IPS-18c (cell line): ENCODE data around the gene TMCC3.
A peak's percentile ranks its signal among the peaks of the same experiment; 100 is the strongest.
"Not testable (repeated sequence)": the region's sequence is repeated elsewhere in the genome, so short reads cannot be mapped to it uniquely, and the experiment has no call there.

Source experiments
- H3K4me3 ChIP-seq: 2 replicates; pipeline ENCODE4 v1.7.0; 2013; ENCODE audit warnings: low read depth, mild to moderate bottlenecking, low read length, moderate library complexity; ENCODE audit not compliant: insufficient read depth
- H3K9me3 ChIP-seq: one replicate; pipeline ENCODE4 v1.6.1; 2013; ENCODE audit warnings: mild to moderate bottlenecking, low read length, moderate library complexity; ENCODE audit not compliant: control insufficient read depth, insufficient read depth

Gene TMCC3, protein sequence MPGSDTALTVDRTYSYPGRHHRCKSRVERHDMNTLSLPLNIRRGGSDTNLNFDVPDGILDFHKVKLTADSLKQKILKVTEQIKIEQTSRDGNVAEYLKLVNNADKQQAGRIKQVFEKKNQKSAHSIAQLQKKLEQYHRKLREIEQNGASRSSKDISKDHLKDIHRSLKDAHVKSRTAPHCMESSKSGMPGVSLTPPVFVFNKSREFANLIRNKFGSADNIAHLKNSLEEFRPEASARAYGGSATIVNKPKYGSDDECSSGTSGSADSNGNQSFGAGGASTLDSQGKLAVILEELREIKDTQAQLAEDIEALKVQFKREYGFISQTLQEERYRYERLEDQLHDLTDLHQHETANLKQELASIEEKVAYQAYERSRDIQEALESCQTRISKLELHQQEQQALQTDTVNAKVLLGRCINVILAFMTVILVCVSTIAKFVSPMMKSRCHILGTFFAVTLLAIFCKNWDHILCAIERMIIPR

DNA sequence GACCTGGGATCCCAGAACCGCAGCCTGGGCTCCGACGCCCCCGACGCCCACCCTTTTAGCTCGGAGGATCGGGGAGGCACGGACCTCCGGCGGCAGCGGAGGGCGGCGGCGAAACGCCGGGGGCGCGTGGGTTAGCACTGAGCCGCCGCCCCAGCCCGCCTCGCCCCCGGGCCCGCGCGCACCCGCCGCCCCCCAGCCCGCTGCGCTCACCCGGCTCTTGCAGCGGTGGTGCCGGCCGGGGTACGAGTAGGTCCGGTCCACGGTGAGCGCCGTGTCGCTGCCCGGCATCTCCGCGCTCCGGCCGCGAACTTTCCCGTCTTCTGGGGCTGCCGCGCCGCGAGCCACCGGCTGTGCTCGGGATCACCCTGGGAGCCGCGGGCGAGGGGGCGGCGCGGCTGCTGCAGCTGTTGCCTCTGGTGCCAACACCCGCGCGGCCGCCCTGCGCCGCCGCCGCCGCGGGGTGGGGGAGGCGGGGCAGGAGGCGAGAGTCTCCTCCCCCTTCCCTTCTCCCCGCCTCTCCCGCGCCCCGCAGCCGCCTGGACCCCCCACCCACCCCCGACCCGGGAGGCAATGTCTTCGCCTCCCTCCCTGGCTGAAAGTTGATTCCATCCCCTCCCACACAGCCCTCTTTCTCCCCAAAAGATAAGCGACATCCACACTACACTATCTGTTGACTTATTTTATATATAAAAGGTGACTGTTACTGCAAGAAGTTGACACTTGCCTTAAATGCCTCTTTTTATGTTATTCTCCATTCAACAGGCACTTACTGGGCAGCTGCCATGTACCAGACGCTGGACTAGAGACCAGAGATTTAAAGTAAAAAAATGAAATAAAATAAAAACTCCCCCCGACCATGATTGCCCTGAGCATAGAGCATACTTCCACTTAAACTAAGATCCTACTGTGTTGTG is at the start of gene TMCC3:
TSS of gene TMCC3 (minus strand) at position 415 of the 914 bp plus-strand sequence. CDS start at position 288, 127 bp downstream.
- H3K9me3 ChIP-seq = no peaks in the 10 kb centered on the region
- H3K4me3 ChIP-seq = peak within 1 kb of the TSS; percentile 77

DNA sequence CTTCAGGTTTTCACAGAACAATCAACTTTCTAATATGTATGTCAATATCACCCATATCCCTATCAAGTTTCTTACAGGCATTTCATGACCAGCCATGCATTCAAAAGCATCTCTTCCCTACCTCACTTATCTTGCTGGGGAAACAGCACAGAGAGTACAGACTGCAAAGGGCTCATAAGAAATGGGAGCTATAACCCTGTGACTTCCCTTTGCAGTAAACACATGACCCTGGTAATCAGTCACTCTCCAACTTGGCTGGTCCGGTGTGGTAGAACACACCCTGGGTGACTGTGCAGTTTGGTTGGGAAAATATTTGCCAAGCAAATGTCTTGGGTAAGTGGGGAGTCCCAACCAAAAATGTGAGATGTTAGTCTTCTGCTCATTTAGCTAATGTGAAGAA is 49.4 kb upstream of the TMCC3 start:
- Histone ChIP-seq H3K4me3 (no peak overlapping the region), H3K9me3 (no peaks in the 10 kb centered on the region)

DNA sequence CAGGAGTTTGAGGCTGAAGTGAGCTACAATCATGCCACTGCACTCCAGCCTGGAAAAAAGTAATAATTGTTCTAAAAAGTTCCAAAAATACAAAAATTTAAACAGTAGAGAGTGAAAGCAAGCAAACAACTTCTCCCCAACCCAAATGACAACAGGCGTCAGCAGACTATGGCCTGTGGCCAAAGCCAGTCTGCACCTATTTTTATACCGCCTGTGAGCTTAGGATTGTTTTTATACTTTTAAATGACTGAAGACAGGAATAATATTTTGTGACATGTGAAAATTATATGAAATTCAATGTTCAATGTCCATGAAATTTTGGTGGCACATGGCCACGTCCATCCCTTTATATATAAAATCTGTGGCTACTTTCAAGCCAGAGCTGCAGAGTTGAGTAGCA is 48.2 kb upstream of the TMCC3 start:
- Histone ChIP-seq H3K4me3 (no peak overlapping the region), H3K9me3 (no peaks in the 10 kb centered on the region)

DNA sequence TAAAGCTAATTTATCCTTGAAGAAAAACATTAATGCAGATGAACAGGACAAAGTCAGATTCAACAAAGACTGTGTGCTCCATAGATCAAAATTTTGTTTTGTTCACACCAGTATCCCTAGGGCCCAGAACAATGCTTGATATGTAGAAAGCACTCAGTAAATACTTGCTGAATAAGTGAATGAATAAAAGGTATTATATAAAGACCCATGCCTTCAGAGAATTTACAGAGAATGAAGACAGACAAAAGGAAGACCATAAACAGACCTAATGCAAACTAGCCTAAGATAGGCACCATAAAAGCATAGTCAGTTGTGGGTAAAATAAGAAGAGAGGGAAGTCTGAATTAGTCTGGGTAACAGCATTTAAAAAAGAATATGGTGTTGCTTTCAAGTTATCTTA is 47.3 kb upstream of the TMCC3 start:
- no peak overlapping the region for H3K4me3 ChIP-seq

DNA sequence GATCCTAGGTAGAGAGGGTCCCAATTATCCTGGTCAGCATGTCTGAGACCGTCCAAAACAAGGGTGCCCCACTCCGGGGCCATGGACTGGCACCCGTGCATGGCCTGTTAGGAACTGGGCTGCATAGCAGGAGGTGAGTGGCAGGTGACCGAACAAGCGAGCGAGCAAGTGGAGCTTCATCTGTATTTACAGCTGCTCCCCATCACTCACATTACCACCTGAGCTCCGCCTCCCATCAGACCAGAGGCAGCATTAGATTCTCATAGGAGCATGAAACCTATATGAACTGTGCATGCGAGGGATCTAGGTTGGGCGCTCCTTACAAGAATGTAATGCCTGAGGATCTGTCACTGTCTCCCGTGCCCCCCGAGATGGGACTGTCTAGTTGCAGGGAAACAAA is 44.4 kb upstream of the TMCC3 start:
- Histone ChIP-seq H3K4me3 (no peak overlapping the region), H3K9me3 (no peaks in the 10 kb centered on the region)

More for the DNA sequence above, 47.3 kb upstream of the TMCC3 start:
- H3K9me3 ChIP-seq = no peaks in the 10 kb centered on the region

DNA sequence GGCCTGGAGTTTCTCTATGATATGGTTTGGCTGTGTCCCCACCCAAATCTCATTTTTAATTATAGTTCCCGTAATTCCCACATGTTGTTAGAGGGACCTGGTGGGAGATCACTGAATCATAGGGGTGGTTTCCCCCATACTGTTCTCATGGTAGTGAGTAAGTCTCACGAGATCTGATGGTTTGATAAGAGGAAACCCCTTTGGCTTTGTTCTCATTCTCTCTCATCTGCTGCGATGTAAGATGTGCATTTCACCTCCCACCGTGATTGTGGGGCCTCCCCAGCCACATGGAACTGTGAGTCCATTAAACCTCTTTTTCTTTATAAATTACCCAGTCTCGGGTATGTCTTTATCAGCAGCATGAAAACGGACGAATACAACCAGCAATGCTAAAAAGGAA is 42.5 kb upstream of the TMCC3 start:
- H3K9me3 ChIP-seq = not testable (repeated sequence)

DNA sequence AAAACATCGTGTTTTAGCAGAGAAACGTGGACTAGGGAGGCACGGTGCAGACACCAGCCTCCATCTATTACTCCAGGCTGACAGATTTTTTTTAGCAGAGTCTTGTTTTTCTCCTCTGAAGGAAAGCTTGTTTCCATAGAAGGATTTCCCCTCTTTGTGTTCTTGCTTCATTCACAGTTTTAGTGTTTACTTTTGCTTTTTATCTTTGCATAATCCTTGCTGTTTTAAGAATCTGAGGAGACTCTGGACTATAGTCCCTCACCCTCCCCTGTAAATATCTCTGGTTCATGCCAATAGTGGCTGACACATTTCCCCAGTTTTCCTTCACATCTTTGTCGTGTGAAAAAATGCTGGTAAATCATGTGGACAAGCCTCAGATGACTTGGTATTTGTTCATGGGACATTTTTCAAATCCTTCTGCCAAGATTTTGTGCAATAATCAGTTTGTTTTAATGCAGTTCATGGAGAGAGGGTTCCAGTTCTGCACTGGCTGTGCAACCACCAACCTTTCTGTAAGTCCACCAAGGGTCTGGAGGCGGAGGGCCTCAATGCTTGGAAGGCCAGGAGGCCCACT is 39.9 kb upstream of the TMCC3 start:
- no peak overlapping the region for H3K4me3 ChIP-seq
- no peaks in the 10 kb centered on the region for H3K9me3 ChIP-seq

More for the DNA sequence above, 42.5 kb upstream of the TMCC3 start:
- H3K4me3 ChIP-seq = not testable (repeated sequence)

DNA sequence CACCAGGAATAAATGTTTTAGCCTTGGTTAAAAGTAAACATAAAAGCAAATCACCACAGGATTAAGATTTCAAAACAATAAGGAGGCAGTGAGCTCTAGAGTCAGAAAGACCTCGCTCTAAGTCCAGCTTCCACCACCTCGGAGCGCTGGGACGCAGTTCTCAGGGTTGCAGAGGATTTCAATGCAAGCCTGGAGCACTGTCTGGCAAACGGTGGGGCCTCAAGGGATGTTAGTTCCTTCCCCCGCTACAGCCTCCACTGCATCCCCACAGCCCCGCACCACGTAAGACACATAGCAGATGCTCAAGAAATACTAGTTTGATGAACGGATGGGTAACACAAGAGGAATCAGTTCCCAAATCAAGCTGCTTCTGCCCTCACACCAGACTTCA is 39.3 kb upstream of the TMCC3 start:
- H3K9me3 ChIP-seq = no peaks in the 10 kb centered on the region
- no peak overlapping the region for H3K4me3 ChIP-seq

DNA sequence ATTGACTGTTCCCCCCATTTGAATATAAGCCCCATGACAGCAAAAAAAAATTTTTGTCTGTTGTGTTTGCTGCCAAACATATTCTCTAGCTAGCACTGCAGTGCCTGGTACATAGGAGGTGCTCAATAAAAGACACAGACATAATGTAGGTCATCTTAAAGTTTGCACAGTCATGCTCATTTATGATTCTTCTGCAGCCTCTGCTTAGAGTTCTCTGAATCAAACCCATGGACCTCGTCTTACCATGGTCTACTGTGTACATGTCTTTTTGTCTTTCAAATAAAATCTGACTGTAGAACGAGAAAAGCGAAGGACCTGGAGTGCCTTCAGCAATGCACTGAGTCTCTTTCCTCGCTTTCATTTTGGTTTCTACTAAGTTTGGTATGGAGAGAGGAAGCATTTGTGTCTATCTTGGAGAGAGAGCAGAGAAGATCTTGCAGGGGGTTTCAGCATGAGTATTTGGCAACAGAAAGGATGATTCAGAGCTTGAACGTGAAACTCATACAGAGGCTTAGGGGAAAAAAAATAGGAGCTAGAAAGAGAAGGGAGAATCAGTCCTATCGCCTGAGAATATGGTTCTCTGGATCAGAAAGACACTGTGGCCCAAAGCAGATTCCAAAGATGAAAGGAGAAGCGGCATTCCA is 38.8 kb upstream of the TMCC3 start:
- H3K9me3 ChIP-seq = no peaks in the 10 kb centered on the region
- no peak overlapping the region for H3K4me3 ChIP-seq

DNA sequence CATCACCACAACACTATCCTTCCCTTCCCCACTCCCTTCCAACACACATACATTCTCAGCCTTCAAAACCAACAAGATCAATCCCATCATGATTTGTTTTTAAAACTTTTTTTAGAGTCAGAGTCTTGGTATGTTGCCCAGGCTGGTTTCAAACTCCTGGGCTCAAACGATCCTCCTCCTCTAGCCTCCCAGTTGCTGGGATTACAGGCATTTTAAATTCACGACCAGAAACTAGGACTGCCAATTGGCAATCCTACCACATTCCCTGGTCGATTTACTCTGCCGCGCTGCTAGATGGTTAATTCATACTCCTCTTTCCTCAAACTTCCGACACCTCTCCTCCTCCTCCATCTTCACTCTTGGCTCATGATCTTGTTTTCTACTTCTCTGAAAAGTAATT is 37.5 kb upstream of the TMCC3 start:
- H3K4me3 ChIP-seq = no peak overlapping the region
- no peaks in the 10 kb centered on the region for H3K9me3 ChIP-seq

DNA sequence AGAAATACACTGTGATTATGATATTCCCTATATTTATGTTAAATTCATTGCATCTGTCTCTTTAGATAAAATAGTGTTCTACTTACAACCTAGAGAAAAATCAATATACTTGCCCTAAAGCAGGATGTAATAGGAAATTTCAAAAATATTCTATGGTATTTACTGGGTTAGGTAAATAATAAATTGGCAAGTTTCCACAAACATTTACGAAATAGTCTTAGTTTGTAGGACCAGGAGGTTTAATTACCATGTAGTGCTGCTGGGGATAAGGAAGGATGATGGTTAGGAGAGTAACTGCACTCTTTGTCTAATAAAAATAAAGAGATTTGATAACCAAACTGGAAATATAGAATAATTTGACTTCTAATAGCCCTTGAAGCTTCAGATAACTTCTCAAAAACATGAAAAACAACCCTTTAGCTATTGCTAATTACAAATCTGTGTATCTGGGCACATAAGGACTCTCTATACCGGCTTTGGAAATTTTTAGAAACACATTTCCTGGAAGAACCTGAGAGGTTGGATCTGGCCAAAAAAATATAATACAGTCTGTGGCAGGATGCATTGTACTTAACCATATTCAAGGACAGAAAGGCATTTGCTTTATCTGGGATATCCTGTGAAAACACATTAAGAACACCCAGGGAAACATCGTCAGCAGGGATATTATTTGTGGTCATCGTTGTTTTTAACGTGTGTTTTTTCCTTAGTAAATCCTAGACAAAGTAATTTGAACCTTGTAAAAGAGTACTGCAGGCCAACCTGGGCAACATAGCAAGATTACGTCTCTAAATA is 36.7 kb upstream of the TMCC3 start:
- no peaks in the 10 kb centered on the region for H3K9me3 ChIP-seq
- H3K4me3 ChIP-seq = no peak overlapping the region

DNA sequence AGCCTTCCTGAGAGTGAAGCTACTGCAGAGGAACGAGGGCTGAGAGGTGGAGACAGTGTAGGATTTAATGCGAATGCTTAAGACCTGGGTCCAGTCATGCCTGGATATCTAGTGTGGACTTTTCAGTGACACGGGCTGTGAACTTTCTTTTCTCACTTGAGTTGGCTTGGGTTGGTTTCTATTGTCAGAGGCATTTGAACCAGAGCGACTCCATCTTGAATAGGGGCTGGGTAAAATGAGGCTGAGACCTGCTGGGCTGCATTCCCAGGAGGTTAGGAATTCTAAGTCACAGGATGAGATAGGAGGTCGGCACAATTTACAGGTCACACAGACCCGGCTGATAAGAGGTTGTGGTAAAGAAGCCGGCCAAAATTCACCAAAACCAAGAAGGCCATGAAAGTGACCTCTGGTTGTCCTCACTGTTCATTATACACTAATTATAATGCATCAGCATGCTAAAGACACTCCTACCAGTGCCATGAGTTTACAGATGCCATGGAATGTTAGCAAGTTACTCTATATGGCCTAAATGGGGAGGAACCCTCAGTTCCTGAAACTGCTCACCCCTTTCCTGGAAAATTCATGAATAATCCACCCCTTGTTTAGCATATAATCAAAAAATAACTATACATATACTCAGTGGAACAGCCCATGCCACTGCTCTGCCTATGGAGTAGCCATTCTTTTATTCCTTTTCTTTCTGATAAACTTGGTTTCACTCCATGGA is 34.2 kb upstream of the TMCC3 start:
- no peak overlapping the region for H3K4me3 ChIP-seq
- peaks cover 2% of the 10 kb centered on the region for H3K9me3 ChIP-seq

DNA sequence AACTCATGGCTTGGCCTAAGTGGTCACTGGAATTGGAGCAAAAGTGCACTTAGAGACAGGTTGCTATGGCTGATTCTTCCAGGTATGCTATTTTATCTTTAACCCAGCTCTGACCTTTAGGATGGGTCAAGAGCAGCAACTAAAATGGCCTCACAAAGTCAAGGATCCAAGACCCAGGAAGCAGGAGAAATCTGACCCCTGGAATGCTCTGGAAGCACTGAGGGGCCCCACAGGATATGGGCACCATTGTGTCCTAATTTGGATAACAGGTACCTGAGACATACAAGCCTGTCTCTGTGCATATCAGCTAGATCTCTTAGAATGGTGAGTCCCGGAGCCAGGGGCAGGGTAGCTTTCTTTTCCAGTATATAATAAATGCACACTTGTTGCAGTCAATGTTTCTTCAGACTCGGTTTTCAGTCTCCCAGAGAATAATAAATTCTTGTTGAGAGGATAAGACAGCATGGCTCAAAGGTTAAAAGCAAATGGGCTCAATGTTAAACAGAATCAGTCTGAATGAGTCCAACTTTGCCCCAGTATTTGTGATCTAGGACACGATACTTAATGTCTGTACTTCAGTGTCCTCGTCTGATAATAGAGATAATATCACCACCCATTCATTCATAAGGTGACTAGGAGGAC is 29.3 kb upstream of the TMCC3 start:
- H3K9me3 ChIP-seq = peaks cover 2% of the 10 kb centered on the region
- no peak overlapping the region for H3K4me3 ChIP-seq

DNA sequence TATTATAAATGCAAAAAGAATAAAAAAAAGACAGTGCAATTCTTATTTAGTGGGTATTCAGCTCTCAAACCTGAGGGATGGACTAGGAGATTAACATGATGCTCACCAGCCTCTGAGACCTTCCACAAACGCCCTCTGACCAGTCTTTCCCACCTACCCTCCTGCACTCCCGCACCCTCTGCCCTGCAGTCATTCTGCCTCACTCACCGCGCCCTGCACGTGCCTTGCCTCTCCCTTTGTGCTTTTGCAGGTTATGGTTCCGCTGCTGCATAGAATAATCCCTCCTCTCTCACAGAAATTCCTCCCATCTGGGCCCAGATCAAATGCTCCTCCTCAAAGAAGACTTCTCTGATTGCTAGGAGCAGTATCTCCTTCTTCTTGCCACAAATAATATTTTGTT is 28.5 kb upstream of the TMCC3 start:
- Histone ChIP-seq H3K4me3 (no peak overlapping the region), H3K9me3 (peaks cover 2% of the 10 kb centered on the region)

DNA sequence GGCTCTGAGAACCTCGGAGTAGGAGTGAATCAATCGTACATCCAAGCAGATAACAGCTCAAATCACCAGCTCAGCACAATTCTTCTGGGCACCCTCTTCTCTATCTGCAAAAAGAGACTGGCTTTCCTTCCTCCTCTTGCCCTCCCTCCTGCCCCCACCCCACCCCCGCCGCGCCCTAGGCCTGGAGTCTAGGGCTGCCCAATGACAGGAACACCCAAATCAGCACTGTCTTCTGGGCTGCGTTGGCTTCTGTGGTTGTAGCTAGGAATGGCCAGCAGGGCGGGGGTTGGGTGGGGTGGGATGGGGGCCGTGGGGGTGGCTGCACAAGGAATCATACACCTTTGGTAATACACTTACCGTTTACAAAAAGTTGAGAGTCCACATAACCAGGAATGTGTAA is 28.0 kb upstream of the TMCC3 start:
- Histone ChIP-seq H3K4me3 (no peak overlapping the region), H3K9me3 (peaks cover 2% of the 10 kb centered on the region)

DNA sequence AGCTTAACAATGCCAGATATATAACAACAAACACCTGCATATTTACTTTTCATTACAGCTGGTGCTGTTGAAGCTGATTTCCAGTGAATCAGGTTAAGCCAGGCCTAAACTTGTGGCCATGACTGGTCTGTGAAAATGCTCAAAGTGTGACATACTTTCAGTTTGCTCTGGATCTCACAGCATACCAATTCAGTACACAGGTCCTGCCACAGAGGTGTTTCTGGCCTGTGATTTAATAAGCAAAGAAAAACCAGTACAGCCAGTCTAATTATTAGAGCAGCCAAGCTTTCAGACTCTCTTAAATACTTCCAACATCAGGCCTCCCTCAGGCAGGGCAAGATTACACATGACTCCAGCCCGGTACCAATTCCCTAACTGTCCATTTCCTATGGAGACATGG is 27.4 kb upstream of the TMCC3 start:
- Histone ChIP-seq H3K4me3 (no peak overlapping the region), H3K9me3 (peaks cover 2% of the 10 kb centered on the region)
